Neural cell (in vitro differentiated cells): ENCODE results near the gene CCSER2. TPM values are rescaled to one million over a fixed set of nuclear protein-coding genes. Genes with fewer than 3 reads are reported as not detected.

Experiments
- H2AFZ ChIP-seq: fragments of 200-600, 300-800 bp; sonication (generic), shearing (Covaris generic); 2 replicates; pipeline ENCODE4 v1.6.0; 2014; ENCODE audit warnings: low read depth, mild to moderate bottlenecking, antibody characterized with exemption, low read length, moderate library complexity
- H3F3A ChIP-seq: fragments of 200-600 bp; shearing (Covaris generic); 2 replicates; pipeline ENCODE4 v1.6.1; 2016; ENCODE audit warnings: mild to moderate bottlenecking, moderate library complexity, mixed read lengths, antibody characterized with exemption, low read length; ENCODE audit not compliant: insufficient read depth, poor library complexity, severe bottlenecking
- H3K27ac ChIP-seq: fragments of 200-600, 300-800 bp; sonication (generic), shearing (Covaris generic); 2 replicates; pipeline ENCODE4 v1.5.1; 2014; ENCODE audit warnings: mild to moderate bottlenecking, low read length, moderate library complexity
- H3K27me3 ChIP-seq: fragments of 300-800, 200-600 bp; sonication (generic), shearing (Covaris generic); 2 replicates; pipeline ENCODE4 v1.6.0; 2014; ENCODE audit warnings: mild to moderate bottlenecking, low read depth, low read length, moderate library complexity; ENCODE audit not compliant: insufficient read depth
- H3K36me3 ChIP-seq: fragments of 300-800, 200-600 bp; sonication (generic), shearing (Covaris generic); 2 replicates; pipeline ENCODE4 v1.5.1; 2014; ENCODE audit warnings: mild to moderate bottlenecking, antibody characterized with exemption, low read length, moderate library complexity; ENCODE audit not compliant: insufficient read depth
- H3K4me2 ChIP-seq: fragments of 300-800, 200-600 bp; sonication (generic), shearing (Covaris generic); 2 replicates; pipeline ENCODE4 v1.6.0; 2014; ENCODE audit warnings: mild to moderate bottlenecking, low read length
- H3K4me3 ChIP-seq: fragments of 300-800, 200-600 bp; sonication (generic), shearing (Covaris generic); 2 replicates; pipeline ENCODE4 v1.5.1; 2014; ENCODE audit warnings: mild to moderate bottlenecking, low read length, moderate library complexity
- H3K79me2 ChIP-seq: fragments of 200-600 bp; shearing (Covaris generic); replicated peaks from 2 replicates; pipeline ENCODE4 v1.6.0; 2014; ENCODE audit warnings: mild to moderate bottlenecking, low read length, moderate library complexity; ENCODE audit not compliant: insufficient read depth
- H3K9ac ChIP-seq: fragments of 300-800, 200-600 bp; sonication (generic), shearing (Covaris generic); 2 replicates; pipeline ENCODE4 v1.6.1; 2016; ENCODE audit warnings: mild to moderate bottlenecking, low read length, mixed read lengths
- H3K9me2 ChIP-seq: fragments of 200-600 bp; shearing (Covaris generic); 2 replicates; pipeline ENCODE4 v1.6.1; 2016; ENCODE audit warnings: mild to moderate bottlenecking, low read length, mixed read lengths; ENCODE audit not compliant: insufficient read depth
- H3K9me3 ChIP-seq: fragments of 200-600, 300-800 bp; sonication (generic), shearing (Covaris generic); 2 replicates; pipeline ENCODE4 v1.6.1; 2016; ENCODE audit warnings: mild to moderate bottlenecking, mixed run types, low read length, moderate library complexity, mixed read lengths
- H4K20me1 ChIP-seq: fragments of 200-600 bp; shearing (Covaris generic); 2 replicates; pipeline ENCODE4 v1.6.1; 2016; ENCODE audit warnings: mild to moderate bottlenecking, mixed run types; ENCODE audit not compliant: insufficient read depth
- CTCF ChIP-seq: fragments of 450-650 bp; IDR thresholded peaks from 2 replicates; pipeline ENCODE4 v1.5.1; 2014; ENCODE audit warnings: antibody characterized with exemption, mild to moderate bottlenecking, moderate library complexity; ENCODE audit not compliant: poor library complexity, severe bottlenecking
- EP300 ChIP-seq: fragments of 450-650 bp; conservative IDR thresholded peaks from 2 replicates; pipeline ENCODE4 v1.6.1; 2014; ENCODE audit warnings: antibody characterized with exemption, mild to moderate bottlenecking, moderate library complexity; ENCODE audit not compliant: poor library complexity, severe bottlenecking
- EZH2 ChIP-seq: fragments of 200-600, 300-800 bp; shearing (Covaris generic), sonication (generic); IDR thresholded peaks from 2 replicates; pipeline ENCODE4 v1.6.1; 2014; ENCODE audit warnings: antibody characterized with exemption, low read length, borderline replicate concordance, mild to moderate bottlenecking; ENCODE audit not compliant: insufficient read depth, poor library complexity, severe bottlenecking
- MXI1 ChIP-seq: fragments of 450-650 bp; conservative IDR thresholded peaks from 2 replicates; pipeline ENCODE4 v1.6.1; 2014; ENCODE audit warnings: antibody characterized with exemption, mild to moderate bottlenecking; ENCODE audit not compliant: poor library complexity, severe bottlenecking
- POLR2AphosphoS5 ChIP-seq: IDR thresholded peaks from 2 replicates; pipeline ENCODE4 v1.6.1; 2012
- RAD21 ChIP-seq: fragments of 450-650 bp; conservative IDR thresholded peaks from 2 replicates; pipeline ENCODE4 v1.6.1; 2014; ENCODE audit warnings: antibody characterized with exemption, mild to moderate bottlenecking, moderate library complexity
- REST ChIP-seq: IDR thresholded peaks from 2 replicates; pipeline ENCODE4 v1.6.1; 2012; ENCODE audit warnings: borderline replicate concordance
- SMC3 ChIP-seq: fragments of 450-650 bp; conservative IDR thresholded peaks from 2 replicates; pipeline ENCODE4 v1.6.1; 2014; ENCODE audit warnings: antibody characterized with exemption, mild to moderate bottlenecking, moderate library complexity; ENCODE audit not compliant: poor library complexity
- TAF1 ChIP-seq: IDR thresholded peaks from 2 replicates; pipeline ENCODE4 v1.6.1; 2012; ENCODE audit warnings: low read depth
- polyA plus RNA-seq: library from polyadenylated mRNA; depleted of rRNA; stranded (reverse); fragments of >200 nt; gene quantifications from 2 replicates; pipeline ENCODE4 v1.2.3, GENCODE V29; 2014

CCSER2 gene
- polyA plus RNA-seq, 1 donor from 2014 or later: 38.3 TPM

DNA sequence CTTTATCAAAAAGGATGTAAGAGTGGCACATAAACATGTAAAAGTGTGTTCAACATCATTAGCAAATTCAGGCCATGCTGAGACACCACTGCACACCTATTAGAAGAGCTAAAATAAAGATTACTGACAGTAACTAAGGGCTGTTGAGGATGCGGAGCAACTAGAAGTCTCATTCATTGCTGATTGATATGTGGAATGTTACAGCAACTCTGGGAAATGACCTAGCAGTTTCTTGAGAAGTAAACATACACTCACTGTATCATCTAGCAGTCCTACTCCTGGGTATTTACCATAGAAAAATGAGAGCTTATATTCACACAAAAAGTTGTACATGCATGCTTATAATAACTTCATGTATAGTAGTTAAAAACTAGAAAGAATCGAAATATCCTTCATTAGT is 77.3 kb downstream of the CCSER2 start:
- Histone ChIP-seq H3K4me3 (no peak overlapping the region), H3K9ac (no peak overlapping the region), H3K27ac (no peak overlapping the region), H3K79me2 (no peaks in the 10 kb centered on the region), H2AFZ (no peak overlapping the region), H3K9me3 (no peaks in the 10 kb centered on the region), H3K27me3 (no peaks in the 10 kb centered on the region), H3F3A (no peaks in the 10 kb centered on the region), H4K20me1 (no peaks in the 10 kb centered on the region), H3K36me3 (peaks cover 4% of the 10 kb centered on the region), H3K4me2 (no peak overlapping the region), H3K9me2 (no peaks in the 10 kb centered on the region)
- TF ChIP-seq MXI1 (no peak), REST (no peak), TAF1 (no peak), SMC3 (no peak), EP300 (no peak), EZH2 (no peak), POLR2AphosphoS5 (no peak), RAD21 (no peak), CTCF (no peak)

DNA sequence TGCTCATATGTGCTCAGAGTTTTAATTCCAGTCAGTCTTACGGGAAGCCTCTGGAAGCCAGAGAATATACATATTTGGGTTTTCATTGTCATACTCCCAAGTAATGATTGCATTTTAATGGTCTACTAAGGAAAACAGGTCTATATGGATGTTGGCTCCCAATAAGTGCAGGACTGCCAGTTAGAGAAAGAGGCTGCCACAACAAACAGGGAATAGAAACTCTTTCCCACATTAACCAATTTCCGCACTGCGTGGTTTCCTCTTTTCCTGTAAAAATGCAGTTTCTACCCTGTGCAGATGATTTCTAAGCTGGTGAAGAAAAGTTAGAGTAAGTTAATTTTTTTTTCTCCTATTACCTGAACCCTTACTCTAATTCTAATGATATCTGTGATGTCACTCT is 78.2 kb downstream of the CCSER2 start:
- Histone ChIP-seq H3K27ac (no peak overlapping the region), H3K27me3 (no peaks in the 10 kb centered on the region), H2AFZ (no peak overlapping the region), H3K9me3 (no peaks in the 10 kb centered on the region), H4K20me1 (no peaks in the 10 kb centered on the region), H3F3A (no peaks in the 10 kb centered on the region), H3K9me2 (no peaks in the 10 kb centered on the region), H3K4me2 (no peak overlapping the region), H3K79me2 (no peaks in the 10 kb centered on the region), H3K9ac (no peak overlapping the region), H3K36me3 (peaks cover 4% of the 10 kb centered on the region), H3K4me3 (no peak overlapping the region)
- no peak for TF ChIP-seq RAD21
- TF ChIP-seq REST: no peak
- no peak for TF ChIP-seq EP300
- no peak for TF ChIP-seq POLR2AphosphoS5
- TF ChIP-seq EZH2: no peak
- no peak for TF ChIP-seq CTCF
- no peak for TF ChIP-seq MXI1
- TF ChIP-seq SMC3: no peak
- no peak for TF ChIP-seq TAF1
